Panc1 (cell line): ENCODE results near the gene EXTL1.

Experiments
- POLR2AphosphoS5 ChIP-seq: IDR thresholded peaks from 2 replicates; pipeline ENCODE4 v1.6.1; 2012; ENCODE audit warnings: mild to moderate bottlenecking, low read depth, low read length, moderate library complexity
- REST ChIP-seq, 2 experiments: IDR thresholded peaks; 2 replicates each; pipeline ENCODE4 v1.6.1; 2011 to 2012; ENCODE audit warnings: low read depth in 2 of 2, control low read depth in 1 of 2, low read length in 1 of 2, mild to moderate bottlenecking in 1 of 2, moderate library complexity in 1 of 2; ENCODE audit not compliant: insufficient read depth in 1 of 2
- TF ChIP-seq, protein P1 (sequence below): fragments of 450-650 bp; IDR thresholded peaks from 2 replicates; pipeline ENCODE4 v1.5.1; 2017; ENCODE audit warnings: mild to moderate bottlenecking

DNA sequence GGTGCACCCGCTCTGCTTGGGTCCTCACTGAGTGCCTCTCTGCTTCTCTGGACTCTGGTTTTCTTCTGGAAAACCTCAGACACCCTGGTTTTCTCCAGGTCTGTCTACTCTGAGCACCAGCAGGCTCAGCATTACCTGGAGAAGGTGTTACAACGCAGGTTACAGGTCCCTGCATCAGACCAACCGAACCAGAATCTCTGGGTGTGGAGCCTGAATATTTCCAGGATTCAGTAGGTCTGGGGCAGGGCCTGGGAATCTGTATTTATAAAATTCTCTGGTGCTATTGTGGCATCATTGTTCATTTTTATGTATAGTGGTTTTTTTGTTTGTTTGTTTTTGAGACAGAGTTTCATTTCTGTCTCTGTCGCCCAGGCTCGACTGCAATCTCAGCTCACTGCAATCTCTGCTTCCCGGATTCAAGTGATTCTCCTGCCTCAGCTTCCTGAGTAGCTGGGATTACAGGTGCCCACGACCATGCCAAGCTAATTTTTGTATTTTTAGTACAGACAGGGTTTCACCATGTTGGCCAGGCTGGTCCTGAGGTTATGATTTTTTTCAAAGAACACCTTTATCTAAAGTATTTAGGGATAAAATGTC is 25.8 kb downstream of the EXTL1 start:
- TF ChIP-seq, protein P1, sequence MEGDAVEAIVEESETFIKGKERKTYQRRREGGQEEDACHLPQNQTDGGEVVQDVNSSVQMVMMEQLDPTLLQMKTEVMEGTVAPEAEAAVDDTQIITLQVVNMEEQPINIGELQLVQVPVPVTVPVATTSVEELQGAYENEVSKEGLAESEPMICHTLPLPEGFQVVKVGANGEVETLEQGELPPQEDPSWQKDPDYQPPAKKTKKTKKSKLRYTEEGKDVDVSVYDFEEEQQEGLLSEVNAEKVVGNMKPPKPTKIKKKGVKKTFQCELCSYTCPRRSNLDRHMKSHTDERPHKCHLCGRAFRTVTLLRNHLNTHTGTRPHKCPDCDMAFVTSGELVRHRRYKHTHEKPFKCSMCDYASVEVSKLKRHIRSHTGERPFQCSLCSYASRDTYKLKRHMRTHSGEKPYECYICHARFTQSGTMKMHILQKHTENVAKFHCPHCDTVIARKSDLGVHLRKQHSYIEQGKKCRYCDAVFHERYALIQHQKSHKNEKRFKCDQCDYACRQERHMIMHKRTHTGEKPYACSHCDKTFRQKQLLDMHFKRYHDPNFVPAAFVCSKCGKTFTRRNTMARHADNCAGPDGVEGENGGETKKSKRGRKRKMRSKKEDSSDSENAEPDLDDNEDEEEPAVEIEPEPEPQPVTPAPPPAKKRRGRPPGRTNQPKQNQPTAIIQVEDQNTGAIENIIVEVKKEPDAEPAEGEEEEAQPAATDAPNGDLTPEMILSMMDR = no peak
- TF ChIP-seq REST (IDR thresholded peaks at IDR 0.05; ENCODE audit: insufficient read depth in 1 of 2, low read depth in 2 of 2, low read length in 1 of 2) (no peak), POLR2AphosphoS5 (no peak)
